VCaP (cell line): ENCODE data around the gene UBR2.

Experiments
- H3K27ac ChIP-seq: fragments of 450-650 bp; 2 replicates; pipeline ENCODE4 v1.5.1; 2017
- CTCF ChIP-seq: fragments of 450-650 bp; conservative IDR thresholded peaks from 2 replicates; pipeline ENCODE4 v1.5.1; 2017; ENCODE audit warnings: mild to moderate bottlenecking, moderate library complexity

UBR2 gene

DNA sequence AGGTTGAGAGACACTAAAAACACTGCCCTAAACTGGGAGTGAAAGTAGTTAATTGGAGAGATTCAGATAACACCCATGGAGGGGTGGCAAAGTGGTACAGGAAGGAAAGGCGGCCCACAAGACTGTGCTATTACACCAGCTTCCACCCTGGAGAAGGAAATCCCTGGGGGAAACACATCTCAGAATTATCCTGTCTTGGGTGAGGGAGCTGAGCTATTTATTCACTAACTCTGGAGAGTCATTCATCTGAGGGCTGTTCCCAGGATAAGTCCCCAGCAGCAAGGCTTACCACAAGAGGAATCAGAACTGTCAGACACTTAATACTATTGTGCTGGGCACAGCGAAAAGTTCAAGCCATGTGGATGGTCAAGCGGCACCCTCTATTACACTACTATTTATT is 172.1 kb downstream of the UBR2 start:
- H3K27ac ChIP-seq: no peak overlapping the region
- TF ChIP-seq CTCF: no peak

GRCh38 chr6:42740725-42741124 is 176.9 kb downstream of the UBR2 start:
- TF ChIP-seq CTCF: no peak
- H3K27ac ChIP-seq: no peak overlapping the region

DNA sequence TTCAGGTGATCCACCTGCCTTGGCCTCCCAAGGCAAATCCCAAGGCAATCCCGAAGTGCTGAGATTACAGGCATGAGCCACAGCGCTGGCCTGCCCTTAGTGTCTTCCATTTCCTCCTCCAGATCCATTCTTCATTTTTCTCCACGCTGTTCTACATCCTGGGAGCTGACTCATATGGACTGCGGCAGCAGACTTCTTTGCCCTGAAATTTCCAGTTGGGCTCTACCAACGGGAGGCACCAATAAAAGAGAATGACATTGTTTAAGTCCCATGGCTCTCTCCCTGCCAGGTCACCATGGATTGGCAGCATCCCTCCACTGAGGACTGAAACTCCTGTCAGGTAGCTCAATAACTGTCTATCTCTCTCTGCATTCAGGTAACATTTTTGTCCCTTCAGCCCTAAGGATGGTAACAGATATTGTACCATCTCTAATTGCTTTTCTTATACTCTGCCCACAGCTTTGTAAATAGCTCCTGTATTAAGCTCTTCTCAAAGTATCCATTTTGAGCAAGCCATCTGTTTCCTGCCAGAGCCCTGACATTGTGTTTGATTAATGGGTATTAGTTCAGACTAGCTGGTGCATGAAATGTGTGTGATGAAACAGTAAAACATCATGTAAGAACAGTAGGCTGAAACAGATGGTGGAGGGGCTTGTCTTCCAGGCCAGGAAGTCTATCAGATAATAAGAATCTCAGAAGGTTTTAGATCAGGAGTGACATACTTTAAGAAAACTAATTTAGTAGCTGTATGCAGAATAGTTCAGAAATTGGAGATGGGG is 178.5 kb downstream of the UBR2 start:
- no peak for TF ChIP-seq CTCF
- H3K27ac ChIP-seq: no peak overlapping the region
